Urinary bladder (tissue), 4 donors: Measurements from ENCODE around the gene HSPB9. TPM values are rescaled to one million over a fixed set of nuclear protein-coding genes. Genes with fewer than 3 reads are reported as not detected.
"Not testable (repeated sequence)": the region's sequence is repeated elsewhere in the genome, so short reads cannot be mapped to it uniquely, and the experiment has no call there.

Source experiments
- DNase-seq: peaks from one replicate; pipeline ENCODE4 v3.0.0-alpha.2; 2015; ENCODE audit errors: extremely low spot score
- H3K27ac ChIP-seq: one replicate; pipeline ENCODE4 v1.5.1; 2013; ENCODE audit warnings: low read depth, mild to moderate bottlenecking, moderate library complexity
- H3K36me3 ChIP-seq: one replicate; pipeline ENCODE4 v1.6.1; 2013; ENCODE audit warnings: mild to moderate bottlenecking, moderate library complexity; ENCODE audit not compliant: insufficient read depth
- H3K4me1 ChIP-seq: one replicate; pipeline ENCODE4 v1.6.1; 2013; ENCODE audit warnings: mild to moderate bottlenecking, moderate library complexity; ENCODE audit not compliant: insufficient read depth
- H3K4me3 ChIP-seq: one replicate; pipeline ENCODE4 v1.5.1; 2013; ENCODE audit warnings: low read depth, low read length
- WGBS: extraction: QIAGEN DNeasy Blood & Tissue Kit; methylation state at CpG from one replicate; pipeline ENCODE4 v1.1.7; 2013; 5-methylcytosine and 5-hydroxymethylcytosine counted together
- polyA plus RNA-seq: library from polyadenylated mRNA; stranded (reverse); fragments of 200-250 nt; gene quantifications from one replicate; pipeline ENCODE4 v1.2.3, GENCODE V29; 2013
- total RNA-seq: library from RNA; depleted of rRNA; stranded (reverse); fragments of >200 nt; gene quantifications from one replicate; pipeline ENCODE4 v1.2.3, GENCODE V29; 2014
- donor health status: healthy with polysubstance abuse.
- donor health status: healthy.

Gene HSPB9
- total and polyA plus RNA-seq, 2 donors = 0.11 TPM; not detected in 1

DNA sequence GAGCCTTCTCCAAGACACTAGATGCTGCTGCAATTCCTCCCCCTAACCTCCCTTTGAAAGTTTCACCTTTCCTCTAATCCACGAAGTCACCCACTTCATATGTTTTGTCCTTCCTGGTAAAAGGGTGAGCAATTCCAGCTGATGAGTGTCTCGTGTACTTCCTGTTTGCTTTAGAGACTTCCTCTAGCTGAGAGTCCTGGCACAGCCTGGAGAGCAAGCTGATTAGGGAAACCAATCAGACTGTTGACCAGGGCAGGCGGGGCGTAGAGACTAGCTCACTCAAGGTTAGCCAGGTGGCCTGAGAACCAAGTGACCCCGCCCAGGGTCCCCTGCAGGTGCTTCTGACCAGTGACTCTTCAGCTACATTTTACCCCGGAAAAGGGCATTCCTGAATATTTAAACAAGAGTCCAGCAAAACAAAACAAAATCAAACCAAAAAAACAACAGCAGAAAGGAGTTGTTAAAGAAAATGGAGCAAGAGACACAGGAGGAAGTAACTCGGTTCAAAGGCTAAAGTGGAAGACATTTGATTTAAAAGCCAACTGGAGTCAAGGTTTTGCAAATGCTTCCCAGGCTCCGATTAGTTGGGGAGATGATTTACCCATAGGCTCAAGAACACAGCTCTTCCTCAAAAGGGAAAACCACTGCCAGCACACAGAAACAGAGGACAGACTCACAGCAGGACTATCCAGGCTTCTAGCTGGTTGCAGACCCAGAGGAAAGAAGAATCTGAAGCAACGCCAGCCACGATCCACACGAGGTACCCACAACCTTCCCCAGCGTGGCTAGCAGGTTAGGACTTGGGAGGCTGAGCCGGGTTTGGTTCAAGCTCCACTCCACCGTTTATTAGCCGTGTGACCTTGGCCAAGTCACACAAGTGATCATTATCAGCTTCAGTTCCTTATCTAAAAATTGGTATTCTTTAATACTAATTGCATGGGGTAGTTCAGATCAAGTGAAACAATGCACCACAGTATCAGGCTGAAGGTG lies 13.4 kb downstream of the HSPB9 start:
- H3K27ac ChIP-seq = peak overlapping the region; percentile 72
- peak; percentile 53 for DNase-seq
- no peaks in the 10 kb centered on the region for H3K36me3 ChIP-seq
- H3K4me1 ChIP-seq = peaks cover 3% of the 10 kb centered on the region
- H3K4me3 ChIP-seq = no peak overlapping the region
- 59% methylated on average over 15 of the region's 15 CpGs for WGBS

DNA sequence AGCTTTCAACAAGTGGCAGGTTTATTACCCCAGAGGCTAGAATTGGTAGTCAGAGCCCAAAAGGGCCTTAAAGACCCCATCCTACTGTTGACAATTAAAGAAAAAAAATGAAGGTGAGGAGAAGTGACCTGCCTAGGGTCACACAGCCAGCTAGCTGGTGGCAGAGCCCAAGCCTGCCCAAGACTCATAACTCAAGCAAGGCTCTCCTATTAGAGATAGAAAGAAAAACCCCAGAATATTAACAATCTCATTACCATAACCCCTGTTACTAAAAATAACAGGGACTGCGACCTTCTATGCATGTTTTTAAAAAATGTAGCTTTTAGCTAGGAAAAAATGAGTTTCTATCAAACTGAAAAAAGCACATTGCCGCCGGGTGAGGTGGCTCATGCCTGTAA lies 14.0 kb downstream of the HSPB9 start:
- 87% methylated on average over 3 of the region's 3 CpGs for WGBS
- Histone ChIP-seq H3K4me3 (no peak overlapping the region), H3K27ac (peak overlapping the region; percentile 28), H3K36me3 (no peaks in the 10 kb centered on the region), H3K4me1 (peaks cover 3% of the 10 kb centered on the region)
- no peak for DNase-seq

DNA sequence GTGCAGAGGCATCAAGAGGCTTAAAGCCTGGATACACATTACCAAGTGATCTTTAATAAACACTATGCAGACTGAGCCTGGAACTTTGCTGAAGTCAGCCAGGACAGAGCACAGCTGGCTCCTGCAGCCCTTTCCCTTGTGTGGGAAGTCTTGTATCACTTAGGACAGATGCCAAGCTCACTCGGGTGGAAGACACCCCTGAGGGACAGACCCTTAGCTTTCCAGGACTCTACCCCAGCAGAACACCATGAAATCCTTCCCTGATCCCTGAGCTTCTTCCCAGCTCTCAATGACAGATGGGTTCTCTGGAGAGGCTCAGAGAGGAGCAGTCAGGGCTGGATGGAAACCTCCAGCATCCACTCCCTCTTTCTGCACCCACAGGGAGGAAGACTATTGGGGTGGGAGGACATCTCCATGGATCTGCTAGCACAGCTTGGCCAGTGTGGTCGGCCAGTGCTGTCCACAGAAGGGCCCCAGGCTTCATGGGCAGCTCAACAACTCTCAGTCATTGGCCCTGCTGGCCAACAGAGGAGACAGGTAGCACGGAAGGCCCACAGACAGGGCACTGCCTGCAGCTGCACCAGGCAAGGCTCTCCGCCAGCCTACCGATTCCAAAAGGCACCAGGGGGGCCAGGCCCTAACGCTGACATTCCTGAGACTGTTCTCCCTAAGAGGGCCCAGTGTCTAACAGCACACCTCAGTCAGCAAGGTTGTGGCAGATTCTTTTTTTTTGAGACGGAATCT lies 16.3 kb downstream of the HSPB9 start:
- Histone ChIP-seq H3K4me3 (no peak overlapping the region), H3K4me1 (peaks cover 3% of the 10 kb centered on the region), H3K36me3 (no peaks in the 10 kb centered on the region), H3K27ac (no peak overlapping the region)
- no peak for DNase-seq
- 53% methylated on average over 7 of the region's 7 CpGs for WGBS

DNA sequence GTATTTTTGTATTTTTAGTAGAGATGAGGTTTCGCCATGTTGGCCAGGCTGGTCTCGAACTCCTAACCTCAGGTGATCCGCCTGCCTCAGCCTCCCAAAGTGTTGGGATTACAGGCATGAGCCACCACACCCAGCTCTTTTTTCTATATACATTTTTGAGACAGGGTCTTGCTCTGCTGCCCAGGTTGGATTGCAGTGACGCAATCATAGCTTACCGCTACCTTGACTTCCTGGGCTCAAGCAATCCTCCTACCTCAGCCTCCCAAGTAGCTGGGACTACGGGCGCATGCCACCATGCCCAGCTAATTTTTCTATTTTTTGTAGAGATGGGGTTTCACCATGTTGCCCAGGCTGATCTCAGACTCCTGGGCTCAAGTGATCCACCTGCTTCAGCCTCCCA lies 18.1 kb downstream of the HSPB9 start:
- 98% methylated on average over 7 of the region's 7 CpGs for WGBS
- not testable (repeated sequence) for DNase-seq, H3K36me3 ChIP-seq, H3K4me1 ChIP-seq, H3K4me3 ChIP-seq, H3K27ac ChIP-seq

DNA sequence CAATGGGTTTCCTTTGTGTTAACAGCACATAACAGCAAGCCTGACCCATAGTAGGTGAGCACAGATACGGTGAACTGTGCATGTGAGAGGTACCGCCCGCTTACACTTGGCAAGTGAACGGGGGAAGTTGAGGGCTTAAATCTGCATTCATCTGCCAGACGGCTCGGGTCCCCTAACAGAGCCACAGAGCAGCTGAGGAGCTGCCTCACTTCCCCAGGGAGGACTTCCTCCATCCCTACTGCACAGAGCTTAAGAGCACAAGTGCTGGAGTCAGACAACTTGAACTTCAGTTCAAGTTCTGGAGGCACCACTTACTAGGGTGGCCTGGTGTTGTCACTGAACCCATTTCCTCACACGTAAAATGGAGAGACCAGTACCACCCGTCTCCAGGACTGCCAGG lies 18.8 kb downstream of the HSPB9 start:
- Histone ChIP-seq H3K27ac (no peak overlapping the region), H3K4me3 (no peak overlapping the region), H3K4me1 (peaks cover 3% of the 10 kb centered on the region), H3K36me3 (no peaks in the 10 kb centered on the region)
- no peak for DNase-seq
- 63% methylated on average over 8 of the region's 8 CpGs for WGBS

DNA sequence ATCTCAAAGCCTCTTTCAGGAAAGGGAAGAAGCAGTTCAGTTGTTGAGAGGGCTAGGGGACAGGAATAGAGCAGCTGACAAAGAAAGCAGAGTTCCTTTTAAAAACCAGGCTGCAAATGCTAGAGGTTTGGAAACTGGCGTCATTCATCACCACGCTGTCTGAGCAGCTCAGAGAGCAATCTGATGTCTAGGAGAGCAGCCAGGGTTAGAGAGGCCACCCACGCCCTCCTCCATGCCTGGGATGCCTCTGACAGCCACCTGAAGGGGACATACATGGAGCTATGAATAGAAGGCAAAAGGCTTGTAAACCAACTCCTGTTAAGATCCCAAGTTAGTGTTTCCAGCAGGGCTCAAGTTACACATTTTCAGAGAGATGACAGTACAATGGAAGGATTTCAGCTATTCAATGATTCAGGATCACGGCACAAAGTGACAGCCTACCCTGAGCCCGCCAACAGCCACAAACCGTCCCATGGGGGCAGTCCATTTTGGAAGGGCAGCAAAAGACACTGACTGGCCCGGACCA lies 19.8 kb downstream of the HSPB9 start:
- WGBS = 81% methylated on average over 7 of the region's 7 CpGs
- DNase-seq = no peak
- no peak overlapping the region for H3K4me3 ChIP-seq

DNA sequence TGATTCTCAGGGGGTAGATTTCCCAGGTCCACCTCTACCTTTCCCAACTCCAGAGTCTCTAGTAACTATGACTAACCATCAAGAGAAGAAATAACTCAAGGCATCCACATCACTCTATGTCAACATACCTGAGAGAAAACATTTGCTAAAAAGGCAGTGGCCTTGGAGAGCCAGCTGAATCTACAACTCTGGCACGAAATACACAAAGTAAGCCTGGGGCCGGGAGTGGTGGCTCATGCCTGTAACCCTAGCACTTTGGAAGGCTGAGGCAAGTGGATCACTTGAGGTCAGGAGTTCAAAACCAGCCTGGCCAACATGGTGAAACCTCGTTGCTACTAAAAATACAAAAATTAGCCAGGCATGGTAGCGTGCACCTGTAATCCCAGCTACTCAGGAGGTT lies 20.5 kb downstream of the HSPB9 start:
- not testable (repeated sequence) for H3K36me3 ChIP-seq, H3K27ac ChIP-seq, H3K4me3 ChIP-seq, DNase-seq, H3K4me1 ChIP-seq
- 90% methylated on average over 4 of the region's 4 CpGs for WGBS

More for the DNA sequence above, 19.8 kb downstream of the HSPB9 start:
- no peaks in the 10 kb centered on the region for H3K36me3 ChIP-seq
- no peaks in the 10 kb centered on the region for H3K4me1 ChIP-seq
- no peak overlapping the region for H3K27ac ChIP-seq

DNA sequence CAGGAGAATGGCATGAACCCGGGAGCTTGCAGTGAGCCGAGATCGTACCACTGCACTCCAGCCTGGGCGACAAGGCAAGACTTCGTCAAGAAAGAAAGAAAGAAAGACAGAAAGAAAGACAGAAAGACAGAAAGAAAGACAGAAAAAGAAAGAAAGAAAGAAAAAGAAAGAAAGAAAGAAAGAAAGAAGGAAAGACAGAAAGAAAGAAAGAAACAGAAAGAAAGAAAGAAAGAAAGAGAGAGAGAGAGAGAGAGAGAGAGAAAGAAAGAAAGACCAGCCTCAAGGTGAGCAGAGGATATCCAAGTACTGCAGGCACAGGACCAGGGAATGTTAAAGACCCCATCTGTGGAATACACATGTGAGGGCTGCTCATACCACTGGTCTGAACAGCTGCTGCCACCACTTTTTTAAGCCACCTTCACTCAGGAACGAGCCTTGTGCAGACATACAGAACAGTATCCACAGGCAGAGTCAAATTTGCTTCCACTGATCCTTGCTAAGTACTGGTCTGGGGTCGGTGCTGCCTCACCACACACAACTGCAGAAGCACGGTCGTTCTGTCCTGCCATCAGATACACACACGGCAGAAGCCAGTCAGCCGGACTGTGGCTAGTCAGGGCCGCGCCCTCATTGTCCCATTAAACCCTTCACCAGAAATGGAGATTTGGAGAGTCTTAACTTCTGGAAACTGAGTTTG lies 24.5 kb downstream of the HSPB9 start:
- 89% methylated on average over 13 of the region's 13 CpGs for WGBS
- no peaks in the 10 kb centered on the region for H3K36me3 ChIP-seq
- H3K4me3 ChIP-seq = no peak overlapping the region
- no peak overlapping the region for H3K27ac ChIP-seq
- H3K4me1 ChIP-seq = no peaks in the 10 kb centered on the region
- no peak for DNase-seq

DNA sequence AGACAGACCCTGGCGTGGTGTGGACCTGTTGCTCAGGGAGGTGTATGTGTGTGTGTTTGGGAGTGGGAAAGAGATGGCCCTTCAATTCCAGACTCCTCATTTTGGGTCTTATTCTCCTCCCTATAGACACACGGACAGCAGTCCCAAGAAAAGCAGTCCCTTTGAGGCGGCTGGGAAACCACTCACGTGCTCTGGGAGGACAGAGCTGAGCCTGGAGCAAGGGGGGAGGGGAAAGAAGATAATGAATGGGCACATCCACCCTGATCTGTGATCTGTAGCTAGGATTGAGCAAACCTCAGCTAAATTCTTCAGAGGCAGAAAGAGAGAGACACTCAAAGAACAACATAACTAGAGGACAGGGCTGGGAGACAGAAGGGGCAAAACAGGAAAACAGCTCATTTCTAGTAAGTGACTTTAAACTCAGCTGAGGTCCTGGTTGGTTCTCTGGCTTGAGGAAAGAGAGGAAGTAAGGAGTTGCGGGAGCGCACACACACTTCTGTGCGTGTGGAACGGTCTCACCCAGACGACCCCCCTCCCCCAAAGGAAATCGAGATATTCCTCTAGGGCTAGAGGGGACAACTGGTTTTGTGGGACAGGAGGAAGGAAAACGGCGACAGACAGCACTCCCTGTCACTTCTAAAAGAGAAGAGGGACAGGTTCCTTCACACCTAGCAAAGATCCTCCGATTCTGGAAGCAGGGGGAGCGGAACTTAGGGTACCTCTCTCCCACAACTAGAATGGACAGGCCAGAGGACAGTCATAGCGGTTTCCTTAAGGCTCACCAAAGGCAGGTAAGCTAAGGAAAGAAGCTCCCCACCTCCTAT lies 31.5 kb downstream of the HSPB9 start:
- Histone ChIP-seq H3K36me3 (no peaks in the 10 kb centered on the region), H3K4me3 (peak overlapping the region; percentile 95), H3K27ac (peak overlapping the region; percentile 59), H3K4me1 (no peaks in the 10 kb centered on the region)
- no peak for DNase-seq
- WGBS = 6% methylated on average over 15 of the region's 15 CpGs

DNA sequence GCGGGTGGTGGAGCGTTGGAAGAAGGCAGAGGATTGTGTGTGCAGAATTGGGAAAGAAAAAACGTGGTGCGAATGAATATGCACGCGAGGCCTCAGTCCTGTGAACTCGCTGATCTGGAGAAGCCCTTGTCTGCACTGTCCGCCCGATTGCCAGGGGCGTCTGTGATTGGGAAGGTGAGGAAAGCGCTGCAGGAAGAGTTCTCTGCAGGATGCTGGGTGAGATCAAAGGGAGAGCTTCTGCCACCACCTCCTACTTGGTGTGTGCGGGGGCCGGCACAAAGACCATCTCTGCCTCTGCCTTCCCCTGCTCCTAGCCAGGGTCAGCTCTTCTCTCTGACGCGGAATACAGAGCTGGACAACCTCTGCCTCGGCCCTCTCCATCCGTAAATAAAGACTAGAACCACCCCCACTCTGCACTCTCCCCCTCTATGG lies 33.0 kb downstream of the HSPB9 start:
- Histone ChIP-seq H3K36me3 (no peaks in the 10 kb centered on the region), H3K4me1 (no peaks in the 10 kb centered on the region), H3K27ac (no peak overlapping the region), H3K4me3 (peak overlapping the region; percentile 38)
- no peak for DNase-seq
- 24% methylated on average over 17 of the region's 17 CpGs for WGBS

DNA sequence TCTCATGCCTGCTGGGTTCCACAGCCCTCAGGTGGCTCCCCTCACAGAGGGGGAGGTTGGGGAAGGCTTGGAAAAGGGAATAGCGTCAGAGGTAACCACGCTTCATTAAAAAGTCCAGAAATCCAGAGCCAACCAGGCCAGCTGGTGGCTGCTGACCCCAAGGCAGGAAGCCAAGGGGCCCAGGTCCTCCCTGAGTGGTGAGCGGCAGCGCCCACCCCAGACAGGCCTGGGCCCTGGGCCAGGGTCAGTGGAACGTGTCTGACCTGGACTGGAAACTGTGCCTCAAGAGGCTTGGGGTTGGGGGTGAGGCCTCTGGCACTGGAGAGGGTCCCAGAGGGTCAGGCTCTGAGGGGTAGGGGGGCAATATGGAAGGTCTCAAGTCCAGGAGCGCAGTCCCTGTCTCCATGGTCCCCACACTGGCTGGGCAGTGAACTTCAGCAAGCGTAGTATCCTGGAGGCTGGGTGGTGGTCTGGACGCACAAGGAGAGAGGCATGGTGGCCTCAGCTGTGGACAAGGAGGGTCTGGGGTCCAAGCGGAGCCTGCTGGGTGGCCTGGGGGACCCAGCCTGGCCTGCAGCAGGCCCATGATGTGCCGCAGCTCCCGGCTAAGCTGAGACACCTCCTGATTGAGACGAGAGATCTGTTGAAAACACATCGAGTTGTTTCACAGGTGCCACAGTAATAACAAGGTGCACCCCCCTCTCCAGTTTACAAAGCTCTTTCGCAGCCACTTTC lies 37.4 kb downstream of the HSPB9 start:
- Histone ChIP-seq H3K4me3 (no peak overlapping the region), H3K4me1 (no peaks in the 10 kb centered on the region), H3K27ac (no peak overlapping the region), H3K36me3 (no peaks in the 10 kb centered on the region)
- DNase-seq = no peak
- 68% methylated on average over 14 of the region's 14 CpGs for WGBS

DNA sequence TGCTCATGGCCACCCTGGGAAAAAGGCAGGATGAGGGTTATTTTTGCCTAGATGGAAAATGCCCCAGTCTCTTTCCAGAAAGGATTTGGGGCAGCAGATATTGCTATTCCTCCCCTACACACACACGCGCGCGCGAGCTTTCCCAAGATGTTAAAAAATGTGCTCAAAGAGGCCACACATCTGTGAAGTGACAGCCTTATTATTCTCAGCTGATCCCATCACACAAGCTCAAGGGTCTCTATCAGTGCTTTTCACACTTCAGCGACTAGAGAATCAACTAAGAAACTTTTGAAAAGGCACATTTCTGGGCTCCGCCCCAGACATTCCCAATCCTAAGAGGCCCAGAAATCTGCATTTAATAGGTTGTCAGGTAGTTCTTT lies 37.9 kb downstream of the HSPB9 start:
- Histone ChIP-seq H3K27ac (no peak overlapping the region), H3K36me3 (no peaks in the 10 kb centered on the region), H3K4me3 (no peak overlapping the region), H3K4me1 (no peaks in the 10 kb centered on the region)
- 65% methylated on average over 7 of the region's 7 CpGs for WGBS
- DNase-seq = no peak
